ENCODE measurements around the gene WT1.

The WT1 gene

DNA sequence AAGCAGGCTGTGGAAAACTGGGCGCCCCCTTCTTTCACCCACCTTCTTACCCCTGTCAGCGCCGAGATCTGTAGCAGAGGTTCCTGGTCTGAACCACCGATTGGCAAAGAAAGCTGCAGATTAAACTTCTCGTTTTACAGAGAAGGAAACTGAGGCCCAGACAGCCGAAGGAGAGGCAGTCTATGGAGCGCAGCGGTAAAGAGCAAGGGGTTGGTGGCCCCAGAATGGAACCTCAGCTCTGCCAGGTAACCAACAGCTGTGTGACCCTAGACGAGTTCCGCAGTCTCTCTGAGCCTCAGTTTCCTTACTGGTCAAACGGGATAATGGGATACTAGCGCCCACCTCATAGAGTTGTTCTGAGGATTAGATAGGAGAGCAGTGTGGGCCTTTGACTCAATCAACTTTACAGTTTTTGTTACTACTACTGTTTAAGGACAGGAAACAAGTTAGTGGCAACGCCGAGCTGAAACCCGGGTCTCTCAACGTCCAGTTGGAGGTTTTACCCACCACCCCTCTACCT is 3.1 kb upstream of the WT1 start:
- no peak for DNase-seq (ENCODE audit: low read depth)

DNA sequence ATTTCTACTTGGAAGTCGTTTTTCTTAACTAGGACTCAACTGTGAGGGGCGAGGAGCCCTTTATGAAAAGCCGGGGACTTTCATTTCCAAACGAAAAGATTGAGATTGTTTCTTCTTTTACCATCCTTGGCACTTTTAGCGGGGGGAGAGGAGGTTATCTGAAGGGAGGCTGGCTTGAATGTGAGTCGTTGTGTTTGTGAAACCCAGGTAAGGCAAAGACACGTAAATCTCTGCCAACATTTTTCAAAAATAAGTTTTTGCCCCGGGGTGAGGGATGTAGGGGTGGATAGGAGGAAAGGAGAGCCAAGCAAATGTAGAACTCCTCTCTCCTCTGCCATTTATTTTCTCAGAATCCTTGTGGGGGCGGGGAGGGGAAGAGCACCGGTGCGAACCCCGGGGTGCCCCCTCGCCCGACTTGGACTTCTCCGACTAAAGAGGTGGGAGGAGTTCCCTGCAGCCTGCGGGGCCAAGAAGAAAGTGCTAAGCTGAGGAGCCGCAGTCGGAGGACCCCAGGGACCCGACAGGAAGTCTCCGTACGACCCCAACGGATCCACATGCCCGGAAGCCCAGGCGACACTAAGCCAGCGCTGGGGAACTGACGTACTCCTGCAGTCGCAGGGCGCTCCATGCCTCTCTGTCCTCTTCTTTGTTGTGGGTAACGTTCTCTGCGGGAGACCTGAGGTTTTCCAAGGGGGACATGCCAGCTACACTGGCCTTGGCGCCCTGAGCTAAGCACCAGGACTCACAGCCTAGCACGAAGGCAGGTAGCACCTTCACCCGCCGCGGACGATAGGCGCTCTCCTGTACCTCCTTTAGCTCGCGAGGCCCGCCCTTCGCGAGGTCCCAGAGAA is 2.4 kb upstream of the WT1 start:
- no peak for DNase-seq (ENCODE audit: low read depth)

DNA sequence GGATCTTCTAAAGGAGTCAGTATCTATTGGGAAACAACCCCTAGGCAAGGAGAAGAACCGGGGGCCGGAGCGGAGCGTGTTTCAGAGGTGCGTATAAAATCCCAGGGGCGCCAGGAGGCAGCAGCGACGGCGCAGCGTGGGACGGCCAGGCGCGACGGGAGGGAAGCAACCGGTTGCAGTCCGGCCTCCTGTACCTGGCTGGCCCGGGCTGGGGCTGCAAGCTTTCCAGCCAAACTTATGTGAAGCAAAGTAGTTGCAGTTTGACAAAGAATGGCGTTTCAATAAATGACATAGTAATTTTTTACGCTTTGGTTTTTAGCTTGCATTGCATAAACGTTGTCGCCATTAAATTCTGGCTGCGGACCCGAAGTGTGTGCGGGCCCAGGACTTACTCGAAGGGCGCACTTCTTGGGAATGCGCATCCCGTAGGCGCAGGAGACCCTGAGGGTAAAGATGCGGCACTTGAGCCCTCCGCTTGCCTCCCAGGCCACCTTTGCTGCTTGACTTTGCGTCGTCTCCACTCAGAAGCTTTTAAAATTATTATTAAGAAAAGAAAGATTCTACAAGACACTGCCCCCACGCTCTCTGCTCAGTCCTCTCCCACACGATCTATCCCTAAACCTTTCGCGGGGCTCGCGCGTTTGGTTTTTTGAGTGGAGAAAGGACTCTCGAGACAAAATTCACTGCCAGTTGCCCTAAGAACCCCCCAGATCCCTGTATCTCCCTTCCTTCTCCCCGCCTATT is 1.6 kb upstream of the WT1 start:
- no peak for DNase-seq (ENCODE audit: low read depth)

DNA sequence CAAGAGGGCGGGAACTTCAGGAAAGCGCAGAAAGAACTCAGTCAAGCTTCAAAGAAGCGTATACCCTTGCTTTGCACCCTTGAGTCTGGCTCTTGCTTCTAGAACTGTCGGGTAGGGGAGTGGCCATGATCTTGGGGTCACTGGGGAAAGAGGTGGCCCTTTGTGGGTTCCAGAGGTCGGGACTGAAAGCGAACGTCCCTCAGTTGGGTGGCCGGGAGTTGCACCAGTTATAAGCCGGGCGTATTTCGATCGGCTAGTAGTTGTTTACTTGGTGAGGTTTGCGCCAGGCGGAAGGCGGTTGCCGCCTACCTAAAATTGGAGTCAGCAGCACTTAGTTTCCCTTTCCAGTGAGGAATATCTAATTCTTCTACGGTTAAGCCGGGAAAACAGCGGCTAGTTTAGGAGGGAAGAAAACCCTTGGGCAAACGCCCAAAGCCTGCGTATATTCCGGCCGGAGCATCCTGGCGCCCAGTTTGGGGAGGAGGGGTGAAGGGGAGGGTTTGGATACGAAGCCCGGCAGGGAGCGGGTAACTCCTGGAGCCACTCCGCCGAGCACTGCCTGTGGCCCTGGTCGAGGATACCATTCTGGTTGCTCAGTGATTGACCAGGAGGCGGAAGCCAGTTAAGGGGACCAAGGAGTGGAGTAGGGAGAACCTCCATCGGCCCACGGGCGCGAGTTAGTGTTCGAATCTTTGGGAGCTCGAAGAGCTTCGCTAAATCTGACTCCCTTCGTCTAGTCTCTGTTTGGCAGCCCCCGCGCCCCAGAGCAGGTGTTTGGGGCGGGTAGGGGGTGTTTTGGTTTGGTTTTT is 807 bp upstream of the WT1 start:
- no peak for DNase-seq (ENCODE audit: low read depth)

DNA sequence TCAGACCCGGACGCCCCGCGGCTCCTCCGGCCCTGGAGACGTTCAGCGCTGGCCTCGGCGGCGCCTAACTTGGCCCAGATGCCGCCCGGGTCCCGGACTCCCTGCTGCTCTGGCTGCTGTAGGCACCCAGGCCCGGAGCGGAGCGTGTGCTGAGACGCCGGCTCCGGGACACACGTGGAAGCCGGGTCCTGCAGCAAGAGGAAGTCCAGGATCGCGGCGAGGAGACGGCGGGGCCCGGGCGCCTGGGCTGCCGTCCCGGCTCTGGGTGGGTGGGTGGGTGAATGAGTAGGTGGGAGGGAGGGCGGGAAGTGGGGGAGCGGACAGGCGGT is 223 bp downstream of the WT1 start:
- DNase-seq (ENCODE audit: low read depth) = no peak

DNA sequence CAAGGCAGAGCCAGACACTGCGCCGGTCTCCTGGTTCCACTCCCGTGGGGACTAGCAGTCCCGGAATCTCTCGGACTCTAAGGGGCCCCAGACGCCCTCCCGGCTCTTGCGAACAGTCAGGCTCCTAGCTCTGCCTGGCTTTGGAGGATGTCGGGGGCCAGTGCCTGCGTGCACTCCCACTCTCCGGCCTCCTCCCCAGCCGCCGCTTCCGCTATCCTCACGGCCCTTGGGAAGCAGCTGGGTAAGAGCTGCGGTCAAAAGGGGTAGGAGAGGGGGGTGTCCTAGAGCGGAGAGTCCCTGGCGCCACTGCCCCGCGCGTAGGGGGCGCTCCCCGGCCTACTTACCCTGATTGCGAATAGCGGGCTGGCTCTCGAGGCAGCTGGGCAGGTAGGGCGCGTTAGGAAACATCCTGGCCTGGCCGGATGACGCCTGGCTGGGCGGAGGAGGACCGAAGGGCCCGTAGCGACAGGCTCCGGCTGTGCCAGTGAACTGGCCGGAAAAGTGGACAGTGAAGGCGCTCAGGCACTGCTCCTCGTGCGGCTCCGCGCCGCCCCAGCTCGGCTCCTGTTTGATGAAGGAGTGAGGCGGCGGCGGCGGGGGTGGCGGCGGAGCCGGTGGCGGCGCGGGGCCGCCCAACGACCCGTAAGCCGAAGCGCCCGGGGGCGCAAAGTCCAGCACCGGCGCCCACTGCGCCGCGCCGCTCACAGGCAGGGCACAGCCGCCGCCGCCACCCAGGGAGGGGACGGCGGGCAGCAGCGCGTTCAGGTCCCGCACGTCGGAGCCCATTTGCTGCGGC is 785 bp downstream of the WT1 start:
- no peak for DNase-seq (ENCODE audit: low read depth)

DNA sequence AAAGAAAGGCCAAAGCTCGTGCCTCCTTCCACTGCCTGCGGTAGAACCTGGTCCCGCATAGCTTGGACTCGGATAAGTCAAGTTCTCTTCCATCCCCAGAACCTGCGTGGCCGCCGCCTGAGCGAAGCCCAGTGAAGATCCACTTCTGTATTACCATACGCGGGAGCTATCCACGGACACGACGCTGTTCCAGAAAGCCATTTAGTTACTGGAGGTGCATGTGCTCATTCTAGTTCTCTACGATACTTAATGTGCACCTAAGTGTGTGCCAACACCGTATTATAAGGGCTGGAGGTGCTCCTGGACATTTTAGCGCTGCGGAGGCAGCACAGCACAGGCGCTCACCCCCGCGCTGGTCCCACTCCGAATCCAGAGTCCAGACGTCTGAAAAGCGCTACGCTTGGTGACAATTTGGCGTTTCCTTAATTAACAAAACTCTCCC is 1.4 kb downstream of the WT1 start:
- no peak for DNase-seq (ENCODE audit: low read depth)

DNA sequence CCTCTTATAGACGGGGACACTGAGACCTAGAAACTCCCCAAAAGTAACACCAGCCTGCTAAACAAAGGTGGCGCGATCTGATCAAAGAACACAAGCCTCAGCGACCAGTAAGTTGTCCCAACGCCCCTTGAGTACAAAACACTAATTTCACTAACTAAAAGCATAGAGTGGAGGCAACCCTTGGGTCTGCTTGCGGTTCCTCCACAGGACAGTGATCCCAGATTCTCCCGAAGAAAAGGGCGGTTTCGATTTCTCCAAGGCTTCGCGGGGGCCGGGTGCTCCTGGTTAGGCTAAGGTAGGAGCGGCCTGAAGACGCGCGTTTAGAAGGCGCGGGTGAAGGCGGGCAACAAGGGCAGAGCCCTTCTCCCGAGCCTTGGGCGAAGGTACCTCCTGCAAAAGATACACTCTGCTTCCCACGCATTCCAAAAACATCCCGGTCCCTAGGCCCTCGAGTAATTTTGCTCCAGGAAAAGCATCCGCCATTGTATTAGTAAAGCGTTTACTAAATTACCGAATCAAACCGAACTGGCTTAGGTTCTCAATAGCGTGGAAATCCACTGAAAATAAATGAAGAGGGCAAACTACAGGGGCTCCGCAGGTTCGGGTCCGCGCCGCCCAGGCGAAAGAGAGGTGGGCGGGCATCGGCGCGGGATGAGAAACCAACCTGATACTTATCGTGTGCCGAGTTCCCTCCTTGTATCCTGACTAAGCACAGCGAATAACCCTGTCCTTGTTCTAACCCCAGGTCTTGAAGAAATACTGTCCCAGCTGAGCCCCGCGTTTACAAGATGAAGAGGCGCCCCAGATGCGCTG is 2.0 kb downstream of the WT1 start:
- no peak for DNase-seq (ENCODE audit: low read depth)

DNA sequence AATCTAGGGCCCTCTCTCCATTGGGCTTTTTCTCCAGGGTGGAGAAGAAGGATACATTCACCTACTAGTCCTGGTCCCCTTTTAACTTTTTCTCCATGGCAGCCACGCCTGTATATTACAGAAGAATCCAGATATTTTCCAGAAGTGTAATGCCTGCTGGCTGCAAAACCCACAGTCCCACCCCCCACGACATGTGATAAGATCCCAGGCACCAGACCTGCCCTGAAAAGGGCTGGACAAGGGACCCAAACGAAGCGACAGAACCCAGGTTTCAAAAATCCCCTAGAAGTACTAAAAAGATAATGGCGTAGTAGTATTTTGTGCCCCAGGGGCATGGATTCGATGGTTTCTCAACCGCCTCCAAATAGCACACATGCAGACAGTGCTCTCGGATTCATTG is 2.8 kb downstream of the WT1 start:
- DNase-seq (ENCODE audit: low read depth) = no peak

DNA sequence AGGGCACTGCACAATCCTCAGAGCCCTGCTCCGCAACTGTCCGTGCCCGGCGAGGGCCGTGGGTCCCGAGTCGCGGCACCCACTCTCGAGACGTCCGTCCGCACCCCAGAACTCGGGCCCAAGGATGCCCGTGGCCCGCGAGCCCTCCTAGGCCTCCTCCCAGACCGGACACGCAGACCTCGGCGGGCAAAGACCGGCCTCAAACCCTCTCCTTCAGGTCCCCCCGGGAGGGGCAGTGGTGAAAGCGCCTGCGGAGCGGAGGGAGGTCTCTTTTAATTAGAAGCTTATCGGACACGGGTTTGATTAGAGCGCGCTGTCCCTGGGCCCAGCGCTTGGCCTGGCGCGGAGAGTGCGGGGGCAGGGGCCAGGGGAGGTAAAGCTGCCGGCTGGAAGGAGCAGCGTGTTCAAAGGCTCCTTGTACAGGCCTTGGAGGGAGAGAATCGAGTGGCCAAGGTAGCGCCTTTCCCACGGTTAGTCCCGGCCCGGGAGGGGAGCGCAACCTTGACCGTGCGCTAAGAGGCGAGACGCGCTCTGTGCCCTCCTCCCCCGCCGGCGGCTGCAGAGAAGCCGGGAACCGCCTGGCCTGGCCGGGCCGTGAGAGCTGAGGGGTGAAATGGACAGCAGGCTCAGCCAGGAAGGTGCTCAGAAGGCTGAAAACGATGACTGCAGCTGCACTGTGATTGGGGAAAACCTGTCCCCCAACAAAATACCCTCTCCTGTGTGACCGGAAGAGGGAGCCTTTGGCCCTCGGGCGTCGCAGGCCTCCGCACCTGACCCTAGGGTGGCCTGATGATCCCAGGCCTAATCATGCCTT is 4.6 kb downstream of the WT1 start:
- DNase-seq (ENCODE audit: low read depth) = no peak

DNA sequence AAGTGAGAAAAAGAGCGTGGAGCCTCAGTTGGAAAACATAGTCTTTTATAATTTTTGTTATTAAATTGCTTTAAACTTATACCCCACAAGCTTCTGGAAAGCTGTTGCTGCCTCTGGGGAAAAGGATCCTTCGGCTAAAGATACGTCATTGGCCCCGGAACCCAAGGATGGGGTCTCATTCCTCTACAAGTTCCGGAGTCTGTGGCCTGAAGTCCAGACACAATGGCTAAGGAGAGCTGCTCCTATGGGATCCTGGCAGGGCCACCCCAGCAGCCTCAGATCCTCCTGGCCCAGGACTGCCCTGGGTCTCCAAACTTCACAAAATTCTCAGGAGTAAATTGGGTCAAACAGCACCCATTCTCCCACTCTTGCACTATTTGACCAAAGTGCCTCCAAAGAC is 5.9 kb downstream of the WT1 start:
- no peak for DNase-seq (ENCODE audit: low read depth)

DNA sequence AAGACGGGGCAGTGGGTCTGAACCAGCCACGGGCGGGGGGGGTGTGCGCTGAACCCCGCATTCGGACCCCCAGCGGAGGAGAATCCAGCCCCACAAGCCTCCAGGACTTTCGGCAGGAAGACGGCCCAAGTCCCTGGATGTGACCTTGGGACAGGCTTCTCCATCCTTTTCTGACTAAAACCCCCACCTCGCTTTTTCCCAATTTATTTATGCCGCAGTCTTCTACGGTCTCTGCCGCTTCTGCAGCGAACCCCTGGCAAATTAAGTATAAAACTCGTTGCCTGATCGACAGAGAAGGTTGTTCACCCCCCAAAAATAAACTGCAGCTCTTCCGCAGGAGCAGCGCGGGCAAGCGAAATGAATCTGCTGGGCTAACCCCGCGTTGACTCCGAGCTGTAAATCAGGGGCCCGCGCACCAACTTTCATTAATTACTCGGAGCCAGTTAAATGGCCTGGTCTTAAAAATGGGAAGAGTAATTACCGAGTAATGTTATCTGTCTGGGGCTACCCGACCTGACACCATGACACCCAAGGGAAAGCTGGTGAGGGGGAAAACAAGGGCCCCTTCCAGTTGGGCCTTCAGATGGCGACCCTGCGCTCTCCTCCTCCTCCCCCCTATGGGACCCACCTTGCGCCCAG is 6.6 kb downstream of the WT1 start:
- DNase-seq (ENCODE audit: low read depth) = no peak

DNA sequence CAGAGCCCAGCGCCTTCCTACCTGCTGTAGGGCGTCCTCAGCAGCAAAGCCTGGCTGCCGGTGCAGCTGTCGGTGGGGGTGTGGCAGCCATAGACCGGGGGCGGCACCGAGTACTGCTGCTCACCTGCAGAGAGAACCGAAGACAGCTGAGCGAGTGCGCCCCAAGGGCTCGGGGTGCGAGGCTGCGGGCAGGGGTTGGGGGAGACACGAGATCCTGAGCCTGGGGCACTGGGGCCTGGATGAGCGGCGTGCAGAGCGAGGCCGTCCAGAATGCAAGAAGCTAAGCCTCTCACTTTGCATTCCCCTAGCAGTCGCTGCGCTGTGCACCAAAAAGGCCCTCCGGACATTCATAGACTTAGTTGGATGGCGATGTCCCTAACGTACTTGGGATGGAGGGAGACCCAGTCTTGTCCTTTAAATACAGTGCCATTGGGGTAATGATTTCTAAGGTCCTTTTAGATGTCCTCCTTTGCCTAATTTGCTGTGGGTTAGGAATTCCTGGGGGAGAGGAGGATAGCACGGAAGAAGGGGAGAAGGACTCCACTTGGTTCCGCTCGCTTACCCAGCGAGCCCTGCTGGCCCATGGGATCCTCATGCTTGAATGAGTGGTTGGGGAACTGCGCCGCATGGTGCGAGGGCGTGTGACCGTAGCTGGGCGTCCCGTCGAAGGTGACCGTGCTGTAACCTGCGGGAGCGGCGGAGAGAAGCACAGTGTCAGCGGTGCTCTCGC is 7.2 kb downstream of the WT1 start:
- DNase-seq (ENCODE audit: low read depth) = no peak

DNA sequence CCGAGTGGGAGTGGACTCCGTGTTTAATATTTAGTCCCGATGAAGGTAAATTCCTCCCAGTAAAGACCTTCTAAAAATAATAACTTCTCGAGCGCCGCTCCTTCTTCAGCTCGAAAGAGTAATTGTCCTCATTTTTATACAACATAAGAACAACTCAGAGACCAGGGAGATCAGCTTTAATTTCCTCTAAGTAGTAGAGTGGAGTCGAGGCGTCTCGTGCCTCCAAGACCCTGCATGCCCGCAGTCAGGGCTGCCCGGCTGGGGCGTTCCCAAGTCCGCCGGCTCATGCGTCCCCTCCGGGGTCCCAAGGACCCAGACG is 7.8 kb downstream of the WT1 start:
- DNase-seq (ENCODE audit: low read depth) = no peak

DNA sequence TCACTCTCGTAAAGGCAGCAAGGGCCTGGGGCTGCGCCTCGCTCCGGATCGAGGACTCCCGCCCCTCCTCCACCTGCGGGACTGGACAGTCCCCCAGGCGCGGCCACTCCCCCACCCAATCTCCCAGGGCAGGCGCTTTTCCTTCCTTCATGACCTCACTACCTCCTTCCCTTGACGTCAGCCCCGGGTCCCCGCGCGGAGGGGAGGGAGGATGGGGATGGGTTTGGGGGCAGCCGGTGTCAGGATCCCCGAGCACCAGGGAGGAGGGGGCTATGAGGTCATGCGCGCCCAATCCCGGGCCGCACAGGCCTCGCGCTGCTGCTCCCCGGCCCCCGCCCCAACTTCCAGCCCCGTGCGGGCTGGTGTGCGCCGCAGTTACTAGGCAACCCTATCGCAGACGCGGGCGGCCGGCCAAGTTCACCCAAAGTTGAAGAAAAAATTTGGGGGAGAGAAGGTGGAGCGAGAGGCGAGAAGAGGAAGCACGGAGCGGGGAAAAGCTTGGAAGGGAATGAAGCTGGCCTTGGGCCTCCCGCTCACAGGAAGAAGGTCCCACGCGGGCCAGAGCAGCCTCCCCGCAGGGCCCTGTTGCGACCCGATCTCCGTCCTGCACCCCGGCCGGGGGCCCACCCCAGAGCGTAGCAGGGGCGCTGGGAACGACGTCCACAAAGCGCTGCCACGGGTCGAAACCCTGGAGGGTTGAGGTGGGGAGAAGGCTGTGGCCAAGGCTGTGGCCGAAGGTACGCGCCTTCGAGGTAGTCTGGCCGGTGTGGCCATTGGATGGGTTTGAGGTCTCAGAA is 8.3 kb downstream of the WT1 start:
- no peak for DNase-seq (ENCODE audit: low read depth)

DNA sequence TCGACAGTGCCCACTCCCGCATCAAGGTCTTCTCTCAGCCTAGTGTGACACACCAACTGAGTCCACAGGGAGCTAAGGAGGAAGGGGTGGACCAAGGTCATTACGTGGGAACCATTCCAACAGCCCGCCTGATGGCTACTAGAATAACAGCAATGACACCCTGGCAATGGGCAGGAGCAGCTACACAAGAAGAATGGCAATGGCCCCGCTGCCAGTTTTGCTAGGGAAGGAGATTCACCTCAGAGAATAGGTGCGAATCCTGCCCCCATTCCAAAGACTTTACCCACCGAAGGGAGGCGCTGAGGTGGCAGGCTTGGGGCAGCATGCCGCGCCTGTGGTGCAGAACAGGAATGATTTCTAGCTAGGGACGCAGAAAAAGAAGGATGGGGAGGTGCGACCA is 9.1 kb downstream of the WT1 start:
- no peak for DNase-seq (ENCODE audit: low read depth)

DNA sequence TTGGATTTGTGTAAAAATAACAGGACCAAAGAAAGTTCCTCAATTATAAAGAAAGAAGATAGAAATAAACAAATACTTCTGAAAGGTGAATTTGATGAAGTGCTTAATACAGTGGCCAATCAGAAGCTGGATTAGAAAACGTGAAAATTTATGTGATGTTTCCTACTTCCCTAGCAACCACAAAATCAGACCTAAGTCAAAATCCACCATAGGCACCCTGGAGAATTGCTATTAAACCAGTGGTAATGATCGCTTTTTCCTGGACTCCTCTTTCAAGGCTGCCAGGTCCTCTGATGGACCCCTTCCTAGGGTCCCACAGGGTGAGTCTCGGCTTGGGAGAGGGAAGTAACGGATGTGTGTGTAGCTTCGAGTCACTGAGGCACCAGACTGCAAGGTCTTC is 9.6 kb downstream of the WT1 start:
- no peak for DNase-seq (ENCODE audit: low read depth)

DNA sequence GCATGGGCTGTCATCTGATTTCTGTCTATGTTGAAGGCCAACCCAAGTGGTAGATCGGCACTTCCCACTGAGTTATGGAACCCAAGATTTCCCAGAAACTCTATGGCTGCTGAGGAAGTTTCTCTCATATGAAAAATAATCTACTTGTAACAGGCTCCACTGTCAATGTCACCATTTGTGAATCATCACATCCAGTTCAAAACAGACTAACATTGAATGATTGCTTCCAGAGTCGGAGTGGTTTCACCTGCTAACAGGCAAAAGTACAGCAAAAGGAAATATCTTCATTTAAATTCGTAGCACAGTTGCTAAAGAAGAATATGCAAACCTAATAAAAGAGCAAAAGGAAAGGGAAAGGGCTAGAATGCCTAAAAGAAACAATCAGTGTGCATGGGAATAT is 12.8 kb downstream of the WT1 start:
- no peak for DNase-seq (ENCODE audit: low read depth)
